K562 (cell line): ENCODE measurements around the gene DEPP1. TPM values are rescaled to one million over a fixed set of nuclear protein-coding genes. Genes with fewer than 3 reads are reported as not detected.
A peak's percentile ranks its signal among the peaks of the same experiment; 100 is the strongest.

Experiments
- BRCA1 ChIP-seq, 2 experiments: fragments of 450-650 bp in 1 of 2; sonication (generic) in 1 of 2; formaldehyde crosslinking in 1 of 2; IDR thresholded peaks; 2 replicates each; pipeline versions ENCODE4 v1.5.0 to v1.6.1; 2017 to 2020; ENCODE audit warnings: mild to moderate bottlenecking in 1 of 2, missing genetic modification reagents in 1 of 2
- BRF2 ChIP-seq: IDR thresholded peaks from 3 replicates; pipeline ENCODE4 v1.6.1; 2011; ENCODE audit warnings: borderline replicate concordance, mild to moderate bottlenecking; ENCODE audit not compliant: insufficient read length, insufficient read depth
- CBX1 ChIP-seq: sonication (generic); IDR thresholded peaks from 2 replicates; pipeline ENCODE4 v1.6.1; 2016; ENCODE audit warnings: antibody characterized with exemption, low read depth, mild to moderate bottlenecking
- KLF1 ChIP-seq: fragments of 450-650 bp; IDR thresholded peaks from 2 replicates; pipeline ENCODE4 v1.6.1; 2016; ENCODE audit warnings: missing genetic modification characterization, missing compliant biosample characterization
- MGA ChIP-seq: fragments of 450-650 bp; IDR thresholded peaks from 2 replicates; pipeline ENCODE4 v1.6.1; 2016; ENCODE audit warnings: mild to moderate bottlenecking, moderate library complexity
- MIER1 ChIP-seq: fragments of 450-650 bp; IDR thresholded peaks from 2 replicates; pipeline ENCODE4 v1.6.1; 2016; ENCODE audit warnings: antibody characterized with exemption, mild to moderate bottlenecking, low read depth
- NELFE ChIP-seq: IDR thresholded peaks from 2 replicates; pipeline ENCODE4 v1.6.1; 2011; ENCODE audit warnings: mild to moderate bottlenecking; ENCODE audit not compliant: insufficient read depth, insufficient read length
- NONO ChIP-seq, 2 experiments: fragments of 200-400 bp in 1 of 2; fragments of 450-650 bp in 1 of 2; formaldehyde crosslinking in 1 of 2; IDR thresholded peaks; 2 replicates each; pipeline ENCODE4 v1.6.1; 2017; ENCODE audit warnings: low read depth in 2 of 2, mild to moderate bottlenecking in 2 of 2, moderate library complexity in 2 of 2, low read length in 1 of 2
- POU5F1 ChIP-seq: fragments of 150-350 bp; IDR thresholded peaks from 2 replicates; pipeline ENCODE4 v1.6.1; 2014; ENCODE audit warnings: borderline replicate concordance, low read length, low read depth, mild to moderate bottlenecking; ENCODE audit not compliant: partially characterized antibody
- SNRNP70 ChIP-seq: fragments of 200-400 bp; formaldehyde crosslinking; optimal IDR thresholded peaks from 2 replicates; pipeline ENCODE3; 2017; ENCODE audit warnings: low read depth, low read length
- ZBTB26 ChIP-seq: fragments of 450-650 bp; formaldehyde crosslinking; IDR thresholded peaks from 2 replicates; pipeline ENCODE4 v1.4.0; 2022; ENCODE audit warnings: missing genetic modification characterization
- ZNF408 ChIP-seq: fragments of 250-450 bp; sonication (Bioruptor Pico); IDR thresholded peaks from 2 replicates; pipeline ENCODE4 v1.4.0; 2020; ENCODE audit warnings: low read depth, mild to moderate bottlenecking, moderate library complexity
- ZNF76 ChIP-seq: fragments of 250-450 bp; sonication (Bioruptor Pico); IDR thresholded peaks from 2 replicates; pipeline ENCODE4 v1.4.0; 2020; ENCODE audit warnings: mild to moderate bottlenecking, moderate library complexity, borderline replicate concordance
- polyA plus RNA-seq, 8 experiments: library from polyadenylated mRNA; depleted of rRNA in 4 of 8; stranded (reverse) in 5 of 8; unstranded in 3 of 8; fragments of >200 nt; fragmentation: Nextera tagmentation in 2 of 8; fragmentation: Illumina TruSeq in 1 of 8; extraction: Ambion mirVana in 2 of 8; extraction: Trizol in 1 of 8; gene quantifications; 2 replicates each; pipeline versions ENCODE4 v1.2.1 to v1.2.3, GENCODE V29; 2011 to 2014; ENCODE audit warnings: inconsistent platforms in 1 of 8, missing spikeins in 1 of 8
- total RNA-seq, 7 experiments: library from RNA; depleted of rRNA in 6 of 7; stranded (reverse); fragments of >200 nt in 6 of 7; fragmentation: Illumina TruSeq in 2 of 7; extraction: Trizol in 2 of 7; gene quantifications; 2 replicates each; pipeline versions ENCODE4 v1.2.1 to v1.2.3, GENCODE V29; 2011 to 2021; ENCODE audit warnings: low replicate concordance in 1 of 7

DEPP1 gene
- total and polyA plus RNA-seq, 9 of the 15 experiments (the other 6 are each of a cell fraction or from before 2014, with no cell fraction given): 0.04 to 0.54 (median 0.20) TPM; not detected in 1

GRCh38 chr10:44974628-44975430 lies 3.8 kb downstream of the DEPP1 start (continued):
- no peak for TF ChIP-seq MIER1
- TF ChIP-seq ZNF408 (CRISPR knock-in tag): no peak
- no peak for TF ChIP-seq KLF1 (tag)
- TF ChIP-seq NONO (IDR thresholded peaks at IDR 0.05; ENCODE audit: low read depth in 2 of 2, low read length in 1 of 2): peak in 1 of 2 experiments; percentile 53; a peak in 1 of 4 replicates
- no peak for TF ChIP-seq ZNF76 (CRISPR knock-in tag)
- no peak for TF ChIP-seq SNRNP70
- 0 out of 2 replicates have a peak, but pooled peaks have one; percentile 51 for TF ChIP-seq CBX1
- no peak for TF ChIP-seq BRCA1 (IDR thresholded peaks at IDR 0.05)
- no peak for TF ChIP-seq BRCA1 (CRISPR knock-in tag; IDR thresholded peaks at IDR 0.05)
- no peak for TF ChIP-seq NELFE
- no peak for TF ChIP-seq MGA
- no peak for TF ChIP-seq BRF2
- no peak for TF ChIP-seq ZBTB26
- TF ChIP-seq POU5F1: no peak
